Esophagus muscularis mucosa (tissue), 4 donors: ENCODE data around the gene DPH3. TPM values are rescaled to one million over a fixed set of nuclear protein-coding genes. Genes with fewer than 3 reads are reported as not detected.

Source experiments
- DNase-seq: peaks from one replicate; pipeline ENCODE4 v3.0.0-alpha.2; 2017; ENCODE audit errors: extremely low spot score
- H3K27ac ChIP-seq, 4 donors: fragments of 200-600 bp; sonication (generic); replicated peaks in 1 of 4; 1 replicate in 3 of 4; 2 replicates in 1 of 4; pipeline ENCODE4 v1.5.1; 2016 to 2019; ENCODE audit warnings: mild to moderate bottlenecking in 1 of 4
- H3K27me3 ChIP-seq, 4 donors: fragments of 200-600 bp; sonication (generic); one replicate each; pipeline versions ENCODE4 v1.5.1 to v1.6.0; 2016 to 2019
- H3K36me3 ChIP-seq, 4 donors: fragments of 200-600 bp; sonication (generic); one replicate each; pipeline ENCODE4 v1.5.1; 2016 to 2019
- H3K4me1 ChIP-seq, 4 donors: fragments of 200-600 bp; sonication (generic); one replicate each; pipeline ENCODE4 v1.5.1; 2016 to 2019
- H3K4me3 ChIP-seq, 4 donors: fragments of 200-600 bp; sonication (generic); 1 replicate in 2 of 4; 2 replicates in 2 of 4; pipeline ENCODE4 v1.5.1; 2016 to 2019; ENCODE audit warnings: mild to moderate bottlenecking in 4 of 4, moderate library complexity in 1 of 4
- H3K9me3 ChIP-seq, 4 donors: fragments of 200-600 bp; sonication (generic); 1 replicate in 3 of 4; 2 replicates in 1 of 4; pipeline ENCODE4 v1.5.1; 2016 to 2019
- EP300 ChIP-seq: sonication (generic); formaldehyde crosslinking; IDR thresholded peaks from one replicate; pipeline ENCODE4 v1.6.1; 2017; ENCODE audit warnings: antibody characterized with exemption
- POLR2A ChIP-seq: fragments of 450-650 bp; IDR thresholded peaks from one replicate; pipeline ENCODE4 v1.6.1; 2017; ENCODE audit warnings: antibody characterized with exemption, moderate library complexity, mild to moderate bottlenecking, low read depth
- POLR2AphosphoS5 ChIP-seq, 2 donors: sonication (generic); formaldehyde crosslinking; IDR thresholded peaks; one replicate each; pipeline ENCODE4 v1.6.1; 2017; ENCODE audit warnings: antibody characterized with exemption in 2 of 2
- WGBS: methylation state at CpG from one replicate; pipeline ENCODE4 v1.1.5; 2018; 5-methylcytosine and 5-hydroxymethylcytosine counted together
- intact Hi-C: fragments of 100-400 bp; cut with DNase I; formaldehyde crosslinking; loops from one replicate; pipeline ENCODE4 v1.15.1; 2023
- total RNA-seq, 4 donors: library from RNA; depleted of rRNA; stranded (reverse); fragments of >200 nt; gene quantifications; one replicate each; pipeline versions ENCODE4 v1.1.0 to v1.2.1, GENCODE V29; 2016
- TF ChIP-seq, protein P1 (sequence below), 3 experiments: fragments of 200-600 bp in 2 of 3; fragments of 450-650 bp in 1 of 3; sonication (generic) in 2 of 3; IDR thresholded peaks; one replicate each; pipeline ENCODE4 v1.5.1; 2017 to 2019; ENCODE audit warnings: antibody characterized with exemption in 3 of 3, mild to moderate bottlenecking in 2 of 3, moderate library complexity in 1 of 3

DPH3 gene
- total RNA-seq, 4 donors from 2014 or later: 27.2 to 50.7 (median 37.6) TPM

DNA sequence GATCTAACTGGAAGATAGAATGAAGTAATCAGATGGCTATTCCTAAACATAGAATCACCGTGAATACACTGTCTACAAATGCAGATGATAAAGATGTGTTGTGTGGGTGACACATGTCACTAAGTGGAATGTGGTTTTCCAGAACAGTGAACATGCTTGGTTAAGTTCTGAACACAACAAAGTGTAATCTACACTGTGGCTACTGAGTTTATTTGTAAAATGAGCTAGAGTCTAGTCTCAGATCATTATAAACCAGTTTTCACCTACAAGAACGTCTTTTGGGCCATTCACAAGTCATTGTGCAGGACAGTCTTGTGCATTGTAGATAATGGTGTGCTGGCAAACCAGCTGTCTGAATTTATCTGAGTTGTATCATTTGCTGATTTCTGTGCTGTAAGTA lies 35.6 kb upstream of the DPH3 start:
- H3K4me1 ChIP-seq: peaks cover 4 to 28% (median 21%) of the 10 kb centered on the region in 4 donors
- H3K36me3 ChIP-seq: peaks cover 0 to 27% (median 20%) of the 10 kb centered on the region in 4 donors
- H3K27ac ChIP-seq: peak overlapping the region in 2 of 4 donors; percentile 24 to 61
- no peaks in the 10 kb centered on the region for H3K27me3 ChIP-seq
- 76% methylated on average over 2 of the region's 2 CpGs for WGBS
- TF ChIP-seq, protein P1, sequence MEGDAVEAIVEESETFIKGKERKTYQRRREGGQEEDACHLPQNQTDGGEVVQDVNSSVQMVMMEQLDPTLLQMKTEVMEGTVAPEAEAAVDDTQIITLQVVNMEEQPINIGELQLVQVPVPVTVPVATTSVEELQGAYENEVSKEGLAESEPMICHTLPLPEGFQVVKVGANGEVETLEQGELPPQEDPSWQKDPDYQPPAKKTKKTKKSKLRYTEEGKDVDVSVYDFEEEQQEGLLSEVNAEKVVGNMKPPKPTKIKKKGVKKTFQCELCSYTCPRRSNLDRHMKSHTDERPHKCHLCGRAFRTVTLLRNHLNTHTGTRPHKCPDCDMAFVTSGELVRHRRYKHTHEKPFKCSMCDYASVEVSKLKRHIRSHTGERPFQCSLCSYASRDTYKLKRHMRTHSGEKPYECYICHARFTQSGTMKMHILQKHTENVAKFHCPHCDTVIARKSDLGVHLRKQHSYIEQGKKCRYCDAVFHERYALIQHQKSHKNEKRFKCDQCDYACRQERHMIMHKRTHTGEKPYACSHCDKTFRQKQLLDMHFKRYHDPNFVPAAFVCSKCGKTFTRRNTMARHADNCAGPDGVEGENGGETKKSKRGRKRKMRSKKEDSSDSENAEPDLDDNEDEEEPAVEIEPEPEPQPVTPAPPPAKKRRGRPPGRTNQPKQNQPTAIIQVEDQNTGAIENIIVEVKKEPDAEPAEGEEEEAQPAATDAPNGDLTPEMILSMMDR (IDR thresholded peaks at IDR 0.05): no peak
- TF ChIP-seq POLR2AphosphoS5 (IDR thresholded peaks at IDR 0.05) (no peak), EP300 (no peak), POLR2A (no peak)
- H3K9me3 ChIP-seq: no peaks in the 10 kb centered on the region
- intact Hi-C loops: no loop called here
- DNase-seq: no peak
- no peak overlapping the region for H3K4me3 ChIP-seq

DNA sequence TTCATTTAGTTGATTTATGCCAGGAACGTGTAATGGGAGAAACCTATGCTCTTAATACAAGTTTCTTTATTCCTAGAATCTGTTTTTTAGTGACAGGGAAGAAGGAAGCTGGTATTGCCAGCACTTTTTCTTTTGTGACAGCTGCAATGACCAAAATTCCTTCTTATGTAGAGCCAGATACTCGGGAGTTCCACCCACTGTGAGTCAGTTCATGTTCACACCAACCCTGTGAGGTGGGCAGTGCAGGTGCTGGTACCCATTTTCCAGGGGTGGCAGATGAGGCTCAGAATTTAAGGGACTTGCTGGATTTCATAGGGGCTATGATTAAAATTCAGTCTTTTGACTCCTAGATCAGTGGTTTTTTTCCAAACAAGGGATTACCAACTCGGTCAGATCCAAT lies 35.0 kb upstream of the DPH3 start:
- intact Hi-C loops: no loop called here
- H3K27me3 ChIP-seq: no peaks in the 10 kb centered on the region
- 84% methylated on average over 3 of the region's 3 CpGs for WGBS
- peak overlapping the region in 2 of 4 donors; percentile 49 to 61 for H3K27ac ChIP-seq
- TF ChIP-seq POLR2A: no peak
- TF ChIP-seq EP300: no peak
- TF ChIP-seq POLR2AphosphoS5 (IDR thresholded peaks at IDR 0.05): no peak
- TF ChIP-seq, protein P1 (IDR thresholded peaks at IDR 0.05): no peak
- peaks cover 4 to 28% (median 21%) of the 10 kb centered on the region in 4 donors for H3K4me1 ChIP-seq
- H3K36me3 ChIP-seq: peaks cover 0 to 28% (median 21%) of the 10 kb centered on the region in 4 donors
- H3K4me3 ChIP-seq: no peak overlapping the region
- no peaks in the 10 kb centered on the region for H3K9me3 ChIP-seq
- no peak for DNase-seq

- H3K4me1 ChIP-seq: peaks cover 4 to 28% (median 20%) of the 10 kb centered on the region in 4 donors
- TF ChIP-seq, protein P1 (IDR thresholded peaks at IDR 0.05): no peak
- no peak for TF ChIP-seq POLR2AphosphoS5 (IDR thresholded peaks at IDR 0.05)
- TF ChIP-seq POLR2A: no peak
- TF ChIP-seq EP300: no peak
- peaks cover 0 to 29% (median 21%) of the 10 kb centered on the region in 4 donors for H3K36me3 ChIP-seq
- 45% methylated on average over 6 of the region's 6 CpGs for whole genome bisulfite sequencing
- H3K9me3 ChIP-seq: no peaks in the 10 kb centered on the region
- no peaks in the 10 kb centered on the region for H3K27me3 ChIP-seq
- DNase-seq: no peak
- intact Hi-C loops: no loop called here
- H3K27ac ChIP-seq: peak overlapping the region; percentile 35 to 61 (median 47)
- no peak overlapping the region for H3K4me3 ChIP-seq
Measured at GRCh38 chr3:16298891-16299290, 34.1 kb upstream of the DPH3 start.

DNA sequence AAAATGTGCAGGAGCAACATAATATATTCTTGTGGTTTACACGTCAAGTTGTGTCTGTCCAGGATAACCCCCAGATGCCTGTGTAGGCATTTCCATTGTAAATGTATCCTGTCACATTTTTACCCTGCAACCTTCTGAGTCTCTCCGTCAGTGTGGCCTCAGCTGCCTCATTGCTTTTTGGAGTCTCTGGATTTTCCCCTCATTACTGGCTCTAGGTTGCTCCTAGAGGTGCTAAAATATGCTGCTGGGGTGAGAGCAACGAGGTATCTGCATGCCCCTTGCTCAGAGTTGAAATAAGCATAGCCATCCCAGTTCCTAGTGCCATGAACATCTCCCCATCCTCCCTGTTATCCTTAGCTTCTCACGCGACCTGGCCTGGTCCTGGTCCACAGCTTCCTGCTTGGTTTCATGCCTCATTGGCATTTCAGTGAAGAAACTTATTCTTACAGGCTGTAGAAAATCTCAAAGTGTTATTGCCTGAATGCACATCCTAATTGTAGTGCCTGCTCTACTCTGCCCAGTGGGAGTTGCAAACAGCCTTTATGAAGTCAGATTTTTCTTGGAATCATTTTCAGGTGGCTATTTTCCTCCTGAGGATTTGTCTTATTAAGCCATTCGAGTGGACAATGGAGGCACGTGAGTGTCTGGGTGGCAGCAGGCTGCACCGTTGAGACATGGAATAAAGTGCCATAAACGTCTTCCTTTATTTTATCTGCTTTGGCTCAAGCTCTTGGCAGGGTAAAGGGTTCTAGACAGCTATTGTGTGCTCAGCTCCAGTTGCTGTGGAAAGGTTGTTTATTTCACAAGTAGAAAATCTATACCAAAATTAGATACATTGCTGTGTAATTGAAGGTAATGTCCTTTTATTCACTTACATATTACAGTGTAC lies 33.5 kb upstream of the DPH3 start:
- TF ChIP-seq EP300: no peak
- TF ChIP-seq, protein P1 (IDR thresholded peaks at IDR 0.05): no peak
- no peak for TF ChIP-seq POLR2A
- TF ChIP-seq POLR2AphosphoS5 (IDR thresholded peaks at IDR 0.05): peak in 1 of 2 donors; percentile 34
- Histone ChIP-seq H3K27me3 (no peaks in the 10 kb centered on the region), H3K27ac (peak overlapping the region; percentile 35 to 61 (median 47)), H3K4me1 (peaks cover 4 to 28% (median 20%) of the 10 kb centered on the region in 4 donors), H3K36me3 (peaks cover 0 to 29% (median 20%) of the 10 kb centered on the region in 4 donors), H3K4me3 (no peak overlapping the region), H3K9me3 (no peaks in the 10 kb centered on the region)
- 68% methylated on average over 9 of the region's 9 CpGs for WGBS
- intact Hi-C loops: no loop called here
- DNase-seq: no peak
